NAMALWA (cell line): ENCODE results near the gene NBPF6.
"Not testable (repeated sequence)": the region's sequence is repeated elsewhere in the genome, so short reads cannot be mapped to it uniquely, and the experiment has no call there.

Source experiments
- DNase-seq: peaks from one replicate; pipeline ENCODE4 v3.0.0-alpha.2; 2015; ENCODE audit warnings: low spot score

The NBPF6 gene

GRCh38 chr1:108502624-108503023 is 52.5 kb downstream of the NBPF6 start:
- DNase-seq, result no peak

GRCh38 chr1:108503062-108503733 is 53.1 kb downstream of the NBPF6 start:
- no peak for DNase-seq

- no peak for DNase-seq
Observed at GRCh38 chr1:108504447-108504846, 54.3 kb downstream of the NBPF6 start.

- no peak for DNase-seq
Observed at GRCh38 chr1:108505763-108506070, 55.6 kb downstream of the NBPF6 start.

GRCh38 chr1:108511764-108512163 is 61.6 kb downstream of the NBPF6 start:
- no peak for DNase-seq

GRCh38 chr1:108512239-108513043 is 62.3 kb downstream of the NBPF6 start:
- DNase-seq, result peak; percentile 62

GRCh38 chr1:108513044-108513415 is 62.9 kb downstream of the NBPF6 start:
- no peak for DNase-seq

GRCh38 chr1:108513914-108514313 is 63.8 kb downstream of the NBPF6 start:
- DNase-seq, result not testable (repeated sequence)

- not testable (repeated sequence) for DNase-seq
Observed at GRCh38 chr1:108517301-108517897, 67.3 kb downstream of the NBPF6 start.
